ENCODE data around the gene NIT1. TPM values are rescaled to one million over a fixed set of nuclear protein-coding genes. Genes with fewer than 3 reads are reported as not detected.

The NIT1 gene
- total and polyA plus RNA-seq, 2 of the 8 experiments (the other 6 are each of a cell fraction or from before 2014, with no cell fraction given): 33.0 to 40.4 TPM

DNA sequence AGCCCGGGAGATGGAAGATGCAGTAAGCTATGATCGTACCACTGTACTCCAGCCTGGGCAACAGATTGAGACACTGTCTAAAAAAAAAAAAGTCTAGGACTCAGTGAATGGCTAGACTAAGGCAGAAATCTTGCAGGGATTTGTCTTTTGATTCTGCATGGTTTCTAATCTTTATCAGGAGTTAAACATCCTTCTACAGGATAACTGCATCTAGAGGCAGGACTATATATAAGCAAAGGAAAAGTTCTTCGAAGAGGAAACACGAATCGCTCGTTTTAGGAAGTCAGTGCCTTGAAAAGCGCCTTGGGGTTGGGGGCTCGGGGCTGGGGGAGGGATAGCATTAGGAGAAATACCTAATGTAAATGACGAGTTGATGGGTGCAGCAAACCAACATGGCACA, 35.3 kb downstream of the NIT1 start:
- Histone ChIP-seq H2BK20ac (ENCODE audit: low read length) (no peak overlapping the region), H3K27me3 (replicated peaks in 1 of 4; ENCODE audit: control insufficient read depth in 3 of 4, extremely low read depth in 1 of 4, insufficient read depth in 3 of 4, low read length in 3 of 4) (no peaks in the 10 kb centered on the region), H3K36me3 (ENCODE audit: control insufficient read depth in 2 of 4, insufficient read depth in 4 of 4, low read length in 3 of 4) (peaks cover 2 to 7% (median 4%) of the 10 kb centered on the region in 4 experiments; a peak in 5 of 8 replicates), H3K18ac (ENCODE audit: extremely low read depth, low read length) (no peak overlapping the region), H3K79me1 (ENCODE audit: low read depth, low read length) (no peaks in the 10 kb centered on the region), H3K4ac (replicated peaks; ENCODE audit: insufficient read length, low read depth, low read length) (no peak overlapping the region), H2BK5ac (ENCODE audit: low read depth, low read length) (no peak overlapping the region; the same call in 1 of the 2 replicates), H2BK15ac (ENCODE audit: low read length) (no peak overlapping the region), H3K23ac (ENCODE audit: insufficient read length) (no peak overlapping the region), H3K4me2 (ENCODE audit: insufficient read depth in 1 of 2, low read depth in 2 of 2, low read length in 2 of 2) (peak overlapping the region; percentile 82 to 93), H2BK120ac (replicated peaks; ENCODE audit: low read depth, low read length) (no peak overlapping the region), H2AFZ (ENCODE audit: low read length) (no peak overlapping the region), H3K9ac (replicated peaks in 1 of 4; ENCODE audit: extremely low read depth in 1 of 4, low read depth in 3 of 4, low read length in 3 of 4) (peak overlapping the region in 1 of 4 experiments; percentile 54; a peak in 2 of 7 replicates), H3K14ac (ENCODE audit: insufficient read length) (no peak overlapping the region), H3K9me3 (ENCODE audit: insufficient read depth in 2 of 2, low read depth in 1 of 2, low read length in 1 of 2) (no peaks in the 10 kb centered on the region), H3K4me3 (ENCODE audit: extremely low read depth in 1 of 4, insufficient read depth in 2 of 4, low read depth in 3 of 4, low read length in 4 of 4) (peak overlapping the region in 3 of 4 experiments; percentile 26 to 94 (median 91); a peak in 6 of 8 replicates), H4K91ac (replicated peaks; ENCODE audit: insufficient read length, low read length) (no peak overlapping the region), H3K4me1 (replicated peaks in 1 of 4; ENCODE audit: control insufficient read depth in 3 of 4, insufficient read depth in 4 of 4, low read length in 3 of 4) (0 out of 7 replicates have a peak, but pooled peaks cover 0 to under 1% (median 0%) of the 10 kb centered on the region in 4 experiments), H4K8ac (ENCODE audit: extremely low read depth, insufficient read depth, low read length) (no peak overlapping the region), H4K20me1 (replicated peaks in 1 of 2; ENCODE audit: control insufficient read depth in 1 of 2, insufficient read depth in 2 of 2, low read length in 2 of 2) (no peaks in the 10 kb centered on the region), H3K27ac (ENCODE audit: low read depth, low read length) (peak overlapping the region; percentile 63; the same call in 1 of the 2 replicates), H3K79me2 (ENCODE audit: control insufficient read depth in 1 of 2, insufficient read depth in 2 of 2, low read length in 2 of 2) (no peaks in the 10 kb centered on the region), H3K23me2 (ENCODE audit: low read depth, low read length) (peaks cover 6% of the 10 kb centered on the region; the same call in 1 of the 2 replicates), H2BK12ac (ENCODE audit: low read depth, low read length) (no peak overlapping the region; the same call in 1 of the 2 replicates), H2AK5ac (ENCODE audit: low read depth, low read length) (no peak overlapping the region), H4K5ac (ENCODE audit: insufficient read length, low read depth, low read length) (no peak overlapping the region), H3K56ac (replicated peaks; ENCODE audit: insufficient read length, low read depth, low read length) (no peak overlapping the region)
- FAIRE-seq (no peak), DNase-seq (ENCODE audit: low read depth in 1 of 2, low spot score in 2 of 2) (no peak)
- POLR2A ChIA-PET (ENCODE audit: partially characterized antibody): interaction anchor here (0.7 to 13.6 kb wide), 11 partner anchors 8 to 199 kb away, joined by 3 to 130 read pairs (median 4); partner anchors contain the start of genes ADAMTS4, B4GALT3, DEDD and ITLN2
- CTCF ChIA-PET (ENCODE audit: partially characterized antibody): interaction anchor here (1.2 to 6.8 kb wide), 4 partner anchors 11 to 20 kb away, joined by 4 to 32 read pairs (median 10); partner anchors contain the start of genes DEDD and PPOX
- 31% methylated on average over 9 of the region's 9 CpGs; no CpG with 5 or more reads in 1 of the 2 experiments for WGBS, 2 experiments (ENCODE audit: extremely low coverage in 1 of 2, insufficient coverage in 1 of 2, insufficient read length in 1 of 2, insufficient replicate concordance in 2 of 2, low coverage in 1 of 2, low lambda C conversion rate in 2 of 2, missing lambda C conversion rate in 1 of 2)
- TF ChIP-seq YY1 (IDR thresholded peaks at IDR 0.05; ENCODE audit: low read depth, low read length) (no peak), POLR2A (IDR thresholded peaks at IDR 0.05; ENCODE audit: control extremely low read depth in 1 of 2, low read depth in 2 of 2, low read length in 2 of 2) (no peak), SAP30 (IDR thresholded peaks at IDR 0.05; ENCODE audit: insufficient read depth, insufficient replicate concordance, low read length) (no peak), HDAC6 (IDR thresholded peaks at IDR 0.05; ENCODE audit: low read depth, low read length) (no peak), JUN (IDR thresholded peaks at IDR 0.05; ENCODE audit: low read depth, low read length) (no peak), CHD1 (IDR thresholded peaks at IDR 0.05; ENCODE audit: low read depth, low read length) (no peak), EZH2 (IDR thresholded peaks at IDR 0.05; ENCODE audit: low read depth, low read length, severe bottlenecking) (no peak), TAF7 (optimal IDR thresholded peaks at IDR 0.05; ENCODE audit: borderline replicate concordance, low read depth, low read length) (no peak), BACH1 (IDR thresholded peaks at IDR 0.05; ENCODE audit: low read length) (no peak), CEBPB (IDR thresholded peaks at IDR 0.05; ENCODE audit: low read depth, low read length) (no peak), TCF12 (IDR thresholded peaks at IDR 0.05; ENCODE audit: low read depth, low read length) (no peak), KDM5A (IDR thresholded peaks at IDR 0.05; ENCODE audit: low read length) (no peak), KDM1A (IDR thresholded peaks at IDR 0.05; ENCODE audit: borderline replicate concordance, low read length) (no peak)
- TF ChIP-seq, protein P1, sequence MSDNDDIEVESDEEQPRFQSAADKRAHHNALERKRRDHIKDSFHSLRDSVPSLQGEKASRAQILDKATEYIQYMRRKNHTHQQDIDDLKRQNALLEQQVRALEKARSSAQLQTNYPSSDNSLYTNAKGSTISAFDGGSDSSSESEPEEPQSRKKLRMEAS (IDR thresholded peaks at IDR 0.05): no peak

Data from H1 (cell line).